ENCODE results near the gene PBX2. TPM values are rescaled to one million over a fixed set of nuclear protein-coding genes. Genes with fewer than 3 reads are reported as not detected.

The PBX2 gene
- total and polyA plus RNA-seq, 10 of the 15 experiments (the other 5 are each of a cell fraction or from before 2014, with no cell fraction given), result 0.84 to 66.5 (median 20.6) TPM

DNA sequence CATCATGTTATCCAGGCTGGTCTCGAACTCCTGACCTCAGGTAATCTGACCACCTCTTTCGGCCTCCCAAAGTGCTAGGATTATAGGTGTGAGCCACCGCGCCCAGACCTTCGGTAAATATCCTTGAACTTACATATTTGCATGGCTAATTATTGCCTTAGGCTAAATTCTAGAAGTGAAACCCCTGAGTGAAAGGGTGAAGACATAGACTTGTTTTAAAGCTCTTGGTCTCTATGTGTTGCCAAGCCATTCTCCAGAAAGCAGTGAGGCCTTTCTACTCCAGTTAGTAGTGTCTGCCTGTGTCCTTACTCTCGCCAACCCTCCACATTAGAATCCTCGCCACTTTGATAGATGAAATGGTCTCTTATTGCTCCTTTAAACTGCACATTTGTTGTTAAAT is 36.4 kb upstream of the PBX2 start:
- peak overlapping the region; percentile 59 for H3K4me2 ChIP-seq (ENCODE audit: control insufficient read depth, insufficient read depth)
- no peak overlapping the region for H3K9ac ChIP-seq (ENCODE audit: control insufficient read depth, insufficient read depth, low read length)
- no peaks in the 10 kb centered on the region; a peak in 1 of 4 replicates for H3K27me3 ChIP-seq (replicated peaks in 1 of 2; ENCODE audit: control insufficient read depth in 2 of 2, insufficient read depth in 2 of 2, low read length in 1 of 2)
- ATAC-seq (peak; percentile 69), FAIRE-seq (no peak), DNase-seq (ENCODE audit: low read depth, low spot score) (no peak)
- RAD21 ChIA-PET (ENCODE audit: unreplicated experiment), result interaction anchor here (1.1 kb wide), 1 partner anchor 31 kb away, joined by 5 read pairs; no protein-coding TSS in a partner anchor
- H3K9me3 ChIP-seq (replicated peaks; ENCODE audit: control insufficient read depth, insufficient read depth, low read length), result no peaks in the 10 kb centered on the region; the same call in 2 of the 3 replicates
- peak overlapping the region; percentile 24; the same call in 1 of the 2 replicates for H3K27ac ChIP-seq (ENCODE audit: control insufficient read depth, insufficient read depth)
- H2AFZ ChIP-seq (ENCODE audit: control insufficient read depth, low read depth, low read length), result no peak overlapping the region; the same call in 1 of the 2 replicates
- POLR2A ChIA-PET, result no interaction called here
- peaks cover 37% of the 10 kb centered on the region for H3K4me1 ChIP-seq (ENCODE audit: control insufficient read depth, insufficient read depth, low read length)
- BruUV-seq (replicated peaks), result no TSS peak
- H3K4me3 ChIP-seq, result 0 out of 2 replicates have a peak overlapping the region, but pooled peaks have one; percentile 23
- SMC1A ChIA-PET (ENCODE audit: uncharacterized antibody, unreplicated experiment), result interaction anchor here (0.8 to 1.7 kb wide), 3 partner anchors 31 to 466 kb away, joined by 3 to 6 read pairs (median 4); no protein-coding TSS in a partner anchor
- intact Hi-C loops (cut with micrococcal nuclease; ENCODE audit: unreplicated experiment), result no loop called here
- H3K36me3 ChIP-seq (ENCODE audit: control insufficient read depth in 2 of 2, insufficient read depth in 2 of 2, low read length in 1 of 2), result no peaks in the 10 kb centered on the region
- H4K20me1 ChIP-seq (ENCODE audit: control insufficient read depth, insufficient read depth), result no peaks in the 10 kb centered on the region
- CTCF ChIA-PET, result interaction anchor here (1.2 kb wide), 1 partner anchor 501 kb away, joined by 4 read pairs; no protein-coding TSS in a partner anchor
- TF ChIP-seq SP1 (IDR thresholded peaks at IDR 0.05; ENCODE audit: low read depth, low read length), result no peak
- TF ChIP-seq SIN3A (IDR thresholded peaks at IDR 0.05; ENCODE audit: low read depth, low read length), result no peak
- 0 out of 4 replicates have a peak, but pooled peaks of 1 of the 2 experiments have one; percentile 9 for TF ChIP-seq IKZF2 (IDR thresholded peaks at IDR 0.05)
- TF ChIP-seq SPI1 (IDR thresholded peaks at IDR 0.05; ENCODE audit: borderline replicate concordance, insufficient read depth, low read depth, low read length), result peak; percentile 43
- no peak for TF ChIP-seq IRF4 (IDR thresholded peaks at IDR 0.05; ENCODE audit: low read depth, low read length)
- no peak for TF ChIP-seq RB1 (IDR thresholded peaks at IDR 0.05; ENCODE audit: borderline replicate concordance)
- peak; percentile 42; the same call in 1 of the 3 replicates for TF ChIP-seq POU2F2 (IDR thresholded peaks at IDR 0.05; ENCODE audit: borderline replicate concordance, low read depth, low read length)
- TF ChIP-seq, protein P1, sequence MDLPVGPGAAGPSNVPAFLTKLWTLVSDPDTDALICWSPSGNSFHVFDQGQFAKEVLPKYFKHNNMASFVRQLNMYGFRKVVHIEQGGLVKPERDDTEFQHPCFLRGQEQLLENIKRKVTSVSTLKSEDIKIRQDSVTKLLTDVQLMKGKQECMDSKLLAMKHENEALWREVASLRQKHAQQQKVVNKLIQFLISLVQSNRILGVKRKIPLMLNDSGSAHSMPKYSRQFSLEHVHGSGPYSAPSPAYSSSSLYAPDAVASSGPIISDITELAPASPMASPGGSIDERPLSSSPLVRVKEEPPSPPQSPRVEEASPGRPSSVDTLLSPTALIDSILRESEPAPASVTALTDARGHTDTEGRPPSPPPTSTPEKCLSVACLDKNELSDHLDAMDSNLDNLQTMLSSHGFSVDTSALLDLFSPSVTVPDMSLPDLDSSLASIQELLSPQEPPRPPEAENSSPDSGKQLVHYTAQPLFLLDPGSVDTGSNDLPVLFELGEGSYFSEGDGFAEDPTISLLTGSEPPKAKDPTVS (IDR thresholded peaks at IDR 0.05; ENCODE audit: low read depth, low read length), result no peak
- TF ChIP-seq SMARCA5 (IDR thresholded peaks at IDR 0.05), result 0 out of 2 replicates have a peak, but pooled peaks have one; percentile 25
- TF ChIP-seq, protein P2, sequence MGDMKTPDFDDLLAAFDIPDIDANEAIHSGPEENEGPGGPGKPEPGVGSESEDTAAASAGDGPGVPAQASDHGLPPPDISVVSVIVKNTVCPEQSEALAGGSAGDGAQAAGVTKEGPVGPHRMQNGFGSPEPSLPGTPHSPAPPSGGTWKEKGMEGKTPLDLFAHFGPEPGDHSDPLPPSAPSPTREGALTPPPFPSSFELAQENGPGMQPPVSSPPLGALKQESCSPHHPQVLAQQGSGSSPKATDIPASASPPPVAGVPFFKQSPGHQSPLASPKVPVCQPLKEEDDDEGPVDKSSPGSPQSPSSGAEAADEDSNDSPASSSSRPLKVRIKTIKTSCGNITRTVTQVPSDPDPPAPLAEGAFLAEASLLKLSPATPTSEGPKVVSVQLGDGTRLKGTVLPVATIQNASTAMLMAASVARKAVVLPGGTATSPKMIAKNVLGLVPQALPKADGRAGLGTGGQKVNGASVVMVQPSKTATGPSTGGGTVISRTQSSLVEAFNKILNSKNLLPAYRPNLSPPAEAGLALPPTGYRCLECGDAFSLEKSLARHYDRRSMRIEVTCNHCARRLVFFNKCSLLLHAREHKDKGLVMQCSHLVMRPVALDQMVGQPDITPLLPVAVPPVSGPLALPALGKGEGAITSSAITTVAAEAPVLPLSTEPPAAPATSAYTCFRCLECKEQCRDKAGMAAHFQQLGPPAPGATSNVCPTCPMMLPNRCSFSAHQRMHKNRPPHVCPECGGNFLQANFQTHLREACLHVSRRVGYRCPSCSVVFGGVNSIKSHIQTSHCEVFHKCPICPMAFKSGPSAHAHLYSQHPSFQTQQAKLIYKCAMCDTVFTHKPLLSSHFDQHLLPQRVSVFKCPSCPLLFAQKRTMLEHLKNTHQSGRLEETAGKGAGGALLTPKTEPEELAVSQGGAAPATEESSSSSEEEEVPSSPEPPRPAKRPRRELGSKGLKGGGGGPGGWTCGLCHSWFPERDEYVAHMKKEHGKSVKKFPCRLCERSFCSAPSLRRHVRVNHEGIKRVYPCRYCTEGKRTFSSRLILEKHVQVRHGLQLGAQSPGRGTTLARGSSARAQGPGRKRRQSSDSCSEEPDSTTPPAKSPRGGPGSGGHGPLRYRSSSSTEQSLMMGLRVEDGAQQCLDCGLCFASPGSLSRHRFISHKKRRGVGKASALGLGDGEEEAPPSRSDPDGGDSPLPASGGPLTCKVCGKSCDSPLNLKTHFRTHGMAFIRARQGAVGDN (IDR thresholded peaks at IDR 0.05), result no peak
- 0 out of 2 replicates have a peak, but pooled peaks have one; percentile 38 for TF ChIP-seq ZNF217 (IDR thresholded peaks at IDR 0.05)
- H3K79me2 ChIP-seq (ENCODE audit: control insufficient read depth, insufficient read depth, low read length), result no peaks in the 10 kb centered on the region
- 1% methylated on average over 7 of the region's 7 CpGs for WGBS (ENCODE audit: insufficient coverage, insufficient replicate concordance, low lambda C conversion rate, missing lambda C conversion rate)
- in situ Hi-C loops (cut with MboI), result no loop called here
